CD4-positive, alpha-beta memory T cell (primary cell): ENCODE results near the gene FTSJ1. TPM values are rescaled to one million over a fixed set of nuclear protein-coding genes. Genes with fewer than 3 reads are reported as not detected.
A peak's percentile ranks its signal among the peaks of the same experiment; 100 is the strongest.

Experiments used
- CTCF ChIA-PET: fragments of 350-600 bp; sonication (Branson Sonifier 250); formaldehyde crosslinking; loops from one replicate; lab custom pipeline; 2021; ENCODE audit warnings: inconsistent platforms; ENCODE audit not compliant: partially characterized antibody; lab: Charles Lee
- POLR2A ChIA-PET: fragments of 350-600 bp; sonication (Branson Sonifier 250); formaldehyde crosslinking; loops from one replicate; lab custom pipeline; 2021; ENCODE audit not compliant: partially characterized antibody; lab: Charles Lee
- DNase-seq, 5 donors: peaks; one replicate each; pipeline versions ENCODE4 v3.0.0 to v3.0.0-alpha.2; 2020 to 2022; ENCODE audit warnings: mixed read lengths in 1 of 5
- H3K27ac ChIP-seq: one replicate; pipeline ENCODE4 v1.7.0; 2013; ENCODE audit warnings: low read depth, low read length
- H3K27me3 ChIP-seq: 2 replicates; pipeline ENCODE4 v1.7.0; 2013; ENCODE audit warnings: mild to moderate bottlenecking, low read length, moderate library complexity; ENCODE audit not compliant: insufficient read depth
- H3K36me3 ChIP-seq: 2 replicates; pipeline ENCODE4 v1.7.0; 2013; ENCODE audit warnings: mild to moderate bottlenecking, low read length, moderate library complexity; ENCODE audit not compliant: insufficient read depth
- H3K4me1 ChIP-seq: 2 replicates; pipeline ENCODE4 v1.7.0; 2013; ENCODE audit warnings: mild to moderate bottlenecking, low read length, moderate library complexity; ENCODE audit not compliant: insufficient read depth
- H3K4me3 ChIP-seq, 2 donors: one replicate each; pipeline ENCODE4 v1.7.0; 2013; ENCODE audit warnings: low read length in 2 of 2, mild to moderate bottlenecking in 1 of 2
- H3K9me3 ChIP-seq, 2 donors: one replicate each; pipeline ENCODE4 v1.7.0; 2013; ENCODE audit warnings: low read length in 2 of 2, control low read depth in 1 of 2; ENCODE audit not compliant: control insufficient read depth in 1 of 2
- H3K27ac Mint-ChIP-seq, 7 donors: one replicate each; pipeline ENCODE4 v1.8.0; 2020 to 2021; ENCODE audit warnings: mixed read lengths in 7 of 7, mild to moderate bottlenecking in 6 of 7, inconsistent platforms in 3 of 7, moderate library complexity in 3 of 7
- H3K27me3 Mint-ChIP-seq, 2 donors: one replicate each; pipeline ENCODE4 v1.8.0; 2020 to 2021; ENCODE audit warnings: mixed read lengths in 2 of 2
- H3K36me3 Mint-ChIP-seq, 2 donors: one replicate each; pipeline ENCODE4 v1.8.0; 2020 to 2021; ENCODE audit warnings: mixed read lengths in 2 of 2, inconsistent platforms in 1 of 2, mild to moderate bottlenecking in 1 of 2
- H3K4me1 Mint-ChIP-seq, 4 donors: one replicate each; pipeline ENCODE4 v1.8.0; 2020 to 2021; ENCODE audit warnings: mixed read lengths in 4 of 4, mild to moderate bottlenecking in 1 of 4
- H3K4me3 Mint-ChIP-seq, 8 donors: one replicate each; pipeline ENCODE4 v1.8.0; 2020 to 2021; ENCODE audit warnings: mixed read lengths in 8 of 8, mild to moderate bottlenecking in 7 of 8, moderate library complexity in 6 of 8, inconsistent platforms in 3 of 8
- H3K9me3 Mint-ChIP-seq, 8 donors: one replicate each; pipeline ENCODE4 v1.8.0; 2020 to 2021; ENCODE audit warnings: mixed read lengths in 8 of 8, mild to moderate bottlenecking in 5 of 8, inconsistent platforms in 3 of 8, moderate library complexity in 1 of 8
- intact Hi-C: fragments of 100-400 bp; cut with micrococcal nuclease; formaldehyde crosslinking; loops from one replicate; pipeline ENCODE4 v1.15.1; 2023
- polyA plus RNA-seq, 2 donors: library from polyadenylated mRNA; unstranded; fragments of 300-500 nt; fragmentation: Illumina TruSeq; gene quantifications; one replicate each; pipeline ENCODE4 v1.2.3, GENCODE V29; 2021
- total RNA-seq, 2 experiments: library from RNA; stranded (reverse); gene quantifications; one replicate each; pipeline ENCODE4 v1.2.3, GENCODE V29; 2021

FTSJ1 gene
- total and polyA plus RNA-seq, 4 experiments from 2014 or later = 48.1 to 92.2 (median 61.8) TPM

- Mint-ChIP-seq H3K27ac (no peak overlapping the region), H3K36me3 (peaks cover 17 to 19% of the 10 kb centered on the region in 2 donors), H3K9me3 (no peaks in the 10 kb centered on the region), H3K4me1 (peaks cover 10 to 41% (median 21%) of the 10 kb centered on the region in 4 donors), H3K4me3 (peak overlapping the region in 1 of 8 donors; percentile 43), H3K27me3 (no peaks in the 10 kb centered on the region)
- Histone ChIP-seq H3K27ac (no peak overlapping the region), H3K4me3 (no peak overlapping the region), H3K27me3 (no peaks in the 10 kb centered on the region), H3K9me3 (no peaks in the 10 kb centered on the region), H3K4me1 (peaks cover 12% of the 10 kb centered on the region), H3K36me3 (no peaks in the 10 kb centered on the region)
- DNase-seq = no peak
- intact Hi-C loops = no loop called here
- ChIA-PET CTCF (interaction anchor here (1.5 kb wide), 1 partner anchor 382 kb away, joined by 4 read pairs; no protein-coding TSS in a partner anchor), POLR2A (interaction anchor here (0.7 kb wide), 1 partner anchor 9 kb away, joined by 4 read pairs; no protein-coding TSS in a partner anchor)
These were observed 10.6 kb upstream of the FTSJ1 start for GRCh38 chrX:48465336-48465933.

GRCh38 chrX:48466696-48467095, 9.3 kb upstream of the FTSJ1 start:
- peaks cover 10 to 41% (median 22%) of the 10 kb centered on the region in 4 donors for H3K4me1 Mint-ChIP-seq
- ChIA-PET CTCF (interaction anchor here (4.2 kb wide), 1 partner anchor 384 kb away, joined by 34 read pairs; no protein-coding TSS in a partner anchor), POLR2A (interaction anchor here (0.7 to 0.9 kb wide), 2 partner anchors 108 to 808 kb away, joined by 3 read pairs; partner anchors contain the start of genes RBM3 and UXT)
- H3K36me3 Mint-ChIP-seq = peaks cover 13 to 17% of the 10 kb centered on the region in 2 donors
- peaks cover 12% of the 10 kb centered on the region for H3K4me1 ChIP-seq
- H3K9me3 Mint-ChIP-seq = no peaks in the 10 kb centered on the region
- H3K27me3 Mint-ChIP-seq = no peaks in the 10 kb centered on the region
- no peak for DNase-seq
- no peak overlapping the region for H3K27ac ChIP-seq
- H3K27me3 ChIP-seq = no peaks in the 10 kb centered on the region
- peak overlapping the region in 4 of 7 donors; percentile 38 to 68 (median 50) for H3K27ac Mint-ChIP-seq
- no peaks in the 10 kb centered on the region for H3K9me3 ChIP-seq
- H3K4me3 Mint-ChIP-seq = peak overlapping the region in 7 of 8 donors; percentile 13 to 64 (median 54)
- intact Hi-C loops = no loop called here
- no peak overlapping the region for H3K4me3 ChIP-seq
- H3K36me3 ChIP-seq = no peaks in the 10 kb centered on the region

- no peak overlapping the region for H3K27ac ChIP-seq
- peak overlapping the region in 6 of 8 donors; percentile 13 to 92 (median 49) for H3K4me3 Mint-ChIP-seq
- ChIA-PET POLR2A (interaction anchor here (0.9 to 2.4 kb wide), 2 partner anchors 72 to 107 kb away, joined by 3 to 16 read pairs; partner anchors contain the start of genes RBM3 and TBC1D25), CTCF (interaction anchor here (4.2 kb wide), 1 partner anchor 384 kb away, joined by 34 read pairs; no protein-coding TSS in a partner anchor)
- DNase-seq = no peak
- no peaks in the 10 kb centered on the region for H3K9me3 Mint-ChIP-seq
- intact Hi-C loops = no loop called here
- peaks cover 13 to 17% of the 10 kb centered on the region in 2 donors for H3K36me3 Mint-ChIP-seq
- H3K27ac Mint-ChIP-seq = peak overlapping the region in 2 of 7 donors; percentile 38 to 74
- peaks cover 12% of the 10 kb centered on the region for H3K4me1 ChIP-seq
- H3K36me3 ChIP-seq = no peaks in the 10 kb centered on the region
- no peaks in the 10 kb centered on the region for H3K27me3 Mint-ChIP-seq
- H3K27me3 ChIP-seq = no peaks in the 10 kb centered on the region
- peaks cover 10 to 41% (median 22%) of the 10 kb centered on the region in 4 donors for H3K4me1 Mint-ChIP-seq
- H3K4me3 ChIP-seq = no peak overlapping the region
- no peaks in the 10 kb centered on the region for H3K9me3 ChIP-seq
These were observed 8.7 kb upstream of the FTSJ1 start for GRCh38 chrX:48467281-48467761.

- Mint-ChIP-seq H3K27ac (peak overlapping the region; percentile 10 to 94 (median 76)), H3K9me3 (no peaks in the 10 kb centered on the region)
These were observed 7.7 kb upstream of the FTSJ1 start for GRCh38 chrX:48468247-48468671.

GRCh38 chrX:48468693-48469691, 7.0 kb upstream of the FTSJ1 start:
- Mint-ChIP-seq H3K4me3 (peak overlapping the region; percentile 82 to 95 (median 90)), H3K9me3 (no peaks in the 10 kb centered on the region), H3K27ac (peak overlapping the region; percentile 62 to 95 (median 88)), H3K27me3 (no peaks in the 10 kb centered on the region), H3K36me3 (peaks cover 8 to 15% of the 10 kb centered on the region in 2 donors), H3K4me1 (peaks cover 8 to 39% (median 22%) of the 10 kb centered on the region in 4 donors)
- intact Hi-C loops = loop anchor here (1.0 kb wide), 1 partner anchor 386 kb away; no protein-coding TSS in a partner anchor
- DNase-seq = peak in 4 of 5 donors; percentile 27 to 42 (median 32)
- Histone ChIP-seq H3K36me3 (no peaks in the 10 kb centered on the region), H3K27ac (peak overlapping the region; percentile 72), H3K4me3 (peak overlapping the region; percentile 57 to 58), H3K4me1 (peaks cover 12% of the 10 kb centered on the region), H3K9me3 (no peaks in the 10 kb centered on the region), H3K27me3 (no peaks in the 10 kb centered on the region)
- ChIA-PET POLR2A (interaction anchor here (0.9 to 2.4 kb wide), 4 partner anchors 39 to 810 kb away, joined by 4 to 16 read pairs (median 5); partner anchors contain the start of genes TBC1D25 and UXT), CTCF (interaction anchor here (1.4 to 4.2 kb wide), 3 partner anchors 71 to 386 kb away, joined by 3 to 34 read pairs (median 6); partner anchors contain the start of gene TBC1D25)

More at GRCh38 chrX:48468247-48468671, 7.7 kb upstream of the FTSJ1 start:
- H3K4me1 ChIP-seq = peaks cover 12% of the 10 kb centered on the region
- no peaks in the 10 kb centered on the region for H3K27me3 ChIP-seq
- ChIA-PET CTCF (interaction anchor here (1.5 to 4.2 kb wide), 2 partner anchors 381 to 385 kb away, joined by 3 to 34 read pairs; no protein-coding TSS in a partner anchor), POLR2A (interaction anchor here (0.9 to 2.4 kb wide), 3 partner anchors 40 to 809 kb away, joined by 4 to 16 read pairs (median 5); partner anchors contain the start of genes TBC1D25 and UXT)
- Mint-ChIP-seq H3K36me3 (peaks cover 9 to 17% of the 10 kb centered on the region in 2 donors), H3K4me3 (peak overlapping the region; percentile 82 to 95 (median 90)), H3K4me1 (peaks cover 10 to 41% (median 22%) of the 10 kb centered on the region in 4 donors), H3K27me3 (no peaks in the 10 kb centered on the region)
- H3K4me3 ChIP-seq = peak overlapping the region; percentile 57 to 58
- DNase-seq = peak in 1 of 5 donors; percentile 3
- H3K27ac ChIP-seq = peak overlapping the region; percentile 72
- no peaks in the 10 kb centered on the region for H3K9me3 ChIP-seq
- no peaks in the 10 kb centered on the region for H3K36me3 ChIP-seq
- intact Hi-C loops = no loop called here

GRCh38 chrX:48470110-48470832, 5.7 kb upstream of the FTSJ1 start, which contains the start of gene SLC38A5:
Gene SLC38A5, minus strand, starts transcription at chrX:48470260. Its CDS starts 2,336 bp downstream, at chrX:48467924.
- peak within 1 kb of the TSS; percentile 72 for H3K27ac ChIP-seq

More at GRCh38 chrX:48470110-48470832, 5.7 kb upstream of the FTSJ1 start, which contains the start of gene SLC38A5:
- Histone ChIP-seq H3K36me3 (no peaks in the 10 kb centered on the region), H3K27me3 (no peaks in the 10 kb centered on the region), H3K4me1 (peaks cover 16% of the 10 kb centered on the region), H3K9me3 (no peaks in the 10 kb centered on the region), H3K4me3 (peak within 1 kb of the TSS; percentile 57 to 58)
- no peak for DNase-seq
- no peaks in the 10 kb centered on the region for H3K9me3 Mint-ChIP-seq
- CTCF ChIA-PET = interaction anchor here (1.4 to 4.2 kb wide), 2 partner anchors 69 to 387 kb away, joined by 6 to 34 read pairs; partner anchors contain the start of gene TBC1D25
- H3K36me3 Mint-ChIP-seq = peaks cover 5 to 6% of the 10 kb centered on the region in 2 donors
- POLR2A ChIA-PET = no interaction called here
- intact Hi-C loops = no loop called here
- H3K27ac Mint-ChIP-seq = peak within 1 kb of the TSS; percentile 62 to 95 (median 88)
- no peaks in the 10 kb centered on the region for H3K27me3 Mint-ChIP-seq
- peak within 1 kb of the TSS; percentile 82 to 95 (median 90) for H3K4me3 Mint-ChIP-seq
- peaks cover 9 to 33% (median 20%) of the 10 kb centered on the region in 4 donors for H3K4me1 Mint-ChIP-seq
